HG03039 (cell line): ENCODE results near the gene FARP1.
A peak's percentile ranks its signal among the peaks of the same experiment; 100 is the strongest.

Experiments used
- ATAC-seq: cut with Tn5 transposase; IDR thresholded peaks from one replicate; pipeline ENCODE4 v1.9.1; 2021; ENCODE audit warnings: mild to moderate bottlenecking, moderate library complexity; ENCODE audit not compliant: unreplicated experiment

The FARP1 gene, protein sequence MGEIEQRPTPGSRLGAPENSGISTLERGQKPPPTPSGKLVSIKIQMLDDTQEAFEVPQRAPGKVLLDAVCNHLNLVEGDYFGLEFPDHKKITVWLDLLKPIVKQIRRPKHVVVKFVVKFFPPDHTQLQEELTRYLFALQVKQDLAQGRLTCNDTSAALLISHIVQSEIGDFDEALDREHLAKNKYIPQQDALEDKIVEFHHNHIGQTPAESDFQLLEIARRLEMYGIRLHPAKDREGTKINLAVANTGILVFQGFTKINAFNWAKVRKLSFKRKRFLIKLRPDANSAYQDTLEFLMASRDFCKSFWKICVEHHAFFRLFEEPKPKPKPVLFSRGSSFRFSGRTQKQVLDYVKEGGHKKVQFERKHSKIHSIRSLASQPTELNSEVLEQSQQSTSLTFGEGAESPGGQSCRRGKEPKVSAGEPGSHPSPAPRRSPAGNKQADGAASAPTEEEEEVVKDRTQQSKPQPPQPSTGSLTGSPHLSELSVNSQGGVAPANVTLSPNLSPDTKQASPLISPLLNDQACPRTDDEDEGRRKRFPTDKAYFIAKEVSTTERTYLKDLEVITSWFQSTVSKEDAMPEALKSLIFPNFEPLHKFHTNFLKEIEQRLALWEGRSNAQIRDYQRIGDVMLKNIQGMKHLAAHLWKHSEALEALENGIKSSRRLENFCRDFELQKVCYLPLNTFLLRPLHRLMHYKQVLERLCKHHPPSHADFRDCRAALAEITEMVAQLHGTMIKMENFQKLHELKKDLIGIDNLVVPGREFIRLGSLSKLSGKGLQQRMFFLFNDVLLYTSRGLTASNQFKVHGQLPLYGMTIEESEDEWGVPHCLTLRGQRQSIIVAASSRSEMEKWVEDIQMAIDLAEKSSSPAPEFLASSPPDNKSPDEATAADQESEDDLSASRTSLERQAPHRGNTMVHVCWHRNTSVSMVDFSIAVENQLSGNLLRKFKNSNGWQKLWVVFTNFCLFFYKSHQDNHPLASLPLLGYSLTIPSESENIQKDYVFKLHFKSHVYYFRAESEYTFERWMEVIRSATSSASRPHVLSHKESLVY

DNA sequence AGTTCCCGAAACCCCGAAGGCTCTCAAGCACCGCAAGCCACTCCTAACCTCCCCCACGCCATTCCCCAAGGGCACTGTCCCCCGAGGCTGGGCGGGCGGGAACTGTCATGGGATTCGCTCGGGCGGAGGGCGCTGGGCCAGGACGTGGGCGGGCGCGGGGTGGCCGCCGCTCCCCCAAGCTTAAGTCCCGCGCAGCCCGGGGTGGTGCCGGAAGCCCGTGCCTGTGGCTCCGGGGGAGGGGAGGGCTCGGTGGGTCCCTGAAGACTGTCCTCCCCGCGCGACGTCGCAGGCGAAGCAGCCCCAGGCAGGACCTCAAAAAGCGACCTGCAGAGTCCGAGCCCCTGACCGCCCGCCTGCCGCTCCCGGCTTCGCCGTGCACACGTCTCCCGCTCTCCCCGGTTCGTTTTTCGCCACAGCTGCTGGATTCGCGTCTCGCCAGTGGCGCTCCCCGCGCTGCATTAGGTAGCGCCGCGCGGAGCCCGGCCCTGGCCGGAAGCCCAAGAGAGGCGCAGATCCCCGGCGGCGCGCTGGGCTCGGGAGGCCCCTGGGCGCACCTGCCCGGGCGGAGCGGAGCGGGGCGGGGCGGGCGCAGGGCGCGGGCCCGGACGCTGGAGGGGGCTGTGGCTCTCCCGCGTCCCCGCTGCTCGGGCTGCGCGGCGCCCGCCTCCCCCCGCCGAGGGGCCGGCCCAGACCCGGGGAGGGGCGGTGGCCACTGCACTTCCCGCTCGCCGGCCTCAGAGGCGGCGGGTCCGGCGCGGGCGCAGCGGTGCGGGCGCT is at the start of gene FARP1:
FARP1 (plus strand) TSS at position 715 of the 777 bp plus-strand sequence. CDS start 70,149 bp downstream, outside the sequence.
- ATAC-seq = peak; percentile 57

DNA sequence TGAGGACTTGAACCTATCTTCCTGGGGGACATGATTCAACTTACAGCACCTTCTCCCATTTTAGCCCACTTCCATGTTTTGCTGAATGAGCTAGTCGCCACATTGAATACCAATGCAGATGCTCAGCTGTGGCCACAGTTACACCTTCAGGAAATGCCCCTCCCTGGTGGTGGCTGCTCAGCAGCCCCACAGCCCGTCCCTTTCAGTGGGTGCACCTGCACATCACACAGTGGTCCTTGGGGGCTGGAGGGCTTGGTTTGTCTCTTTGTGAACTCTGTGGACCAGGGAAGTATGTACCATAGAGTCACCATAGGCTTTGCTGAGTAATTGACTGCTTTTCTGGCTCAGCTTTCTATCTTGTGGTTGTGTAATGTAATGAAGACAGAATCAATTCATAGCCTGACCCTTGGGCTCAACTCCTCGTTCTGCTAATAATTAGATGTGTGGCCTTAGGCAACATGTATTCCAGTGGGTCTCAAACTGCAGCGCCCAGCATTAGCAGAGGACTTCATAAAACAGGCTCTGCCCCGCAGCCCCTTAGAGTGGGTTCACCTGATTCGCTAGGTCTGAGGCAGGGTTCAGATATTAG is 48.1 kb upstream of the FARP1 start:
- no peak for ATAC-seq

DNA sequence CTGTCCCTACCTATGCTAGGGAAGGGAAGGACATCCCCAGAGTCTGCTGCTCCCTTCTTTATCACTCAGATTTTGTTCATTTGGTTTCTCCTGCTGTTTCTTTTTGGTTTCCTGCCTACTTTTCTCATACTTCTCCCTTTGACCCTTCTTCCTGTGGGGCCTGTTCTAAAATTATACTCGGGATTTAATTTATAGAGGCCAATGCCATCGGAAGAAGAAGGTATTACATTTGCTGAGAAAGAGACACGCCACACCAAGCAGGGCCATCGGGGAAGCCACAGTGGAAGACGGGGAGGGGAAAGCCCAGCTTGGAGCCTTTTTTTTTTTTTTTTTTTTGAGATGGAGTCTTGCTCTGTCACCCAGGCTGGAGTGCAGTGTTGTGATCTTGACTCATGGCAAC is 46.8 kb upstream of the FARP1 start:
- ATAC-seq = no peak

DNA sequence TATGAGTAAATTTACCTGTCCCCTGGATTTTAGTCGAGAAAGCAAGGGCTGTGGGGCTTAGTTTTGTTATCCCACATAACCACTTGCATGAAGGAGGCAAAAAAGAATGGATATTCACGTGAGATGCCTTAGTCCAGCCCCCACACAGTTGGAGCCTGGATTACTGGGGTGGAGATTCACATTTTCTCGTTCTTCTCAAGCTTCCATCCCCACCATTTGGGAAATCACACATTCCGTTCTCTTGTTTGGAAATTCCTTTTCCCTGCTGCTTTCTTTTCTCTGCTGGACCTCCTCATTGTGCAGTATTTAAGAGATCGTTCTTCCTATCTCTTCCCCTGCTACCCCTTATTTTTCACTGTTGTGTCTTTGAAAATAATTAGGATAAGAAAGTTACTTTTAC is 45.1 kb upstream of the FARP1 start:
- ATAC-seq = no peak

DNA sequence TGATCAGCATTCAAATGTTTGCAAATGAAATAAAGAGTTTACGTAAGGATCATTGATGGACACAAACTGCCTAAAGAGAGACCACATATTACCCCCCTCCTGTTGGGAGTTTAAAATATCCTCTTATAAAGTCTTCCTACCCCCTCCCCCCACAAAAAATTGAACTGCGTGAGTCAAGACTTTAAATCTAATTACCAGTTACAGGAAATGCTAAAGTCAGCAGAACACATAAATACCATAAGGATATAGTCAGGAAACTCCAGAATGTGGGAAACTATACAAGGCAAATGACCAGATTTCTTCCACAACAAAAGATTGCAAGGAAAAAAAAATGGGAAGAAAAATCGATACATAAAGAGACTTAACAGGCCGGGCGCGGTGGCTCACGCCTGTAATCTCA is 44.4 kb upstream of the FARP1 start:
- no peak for ATAC-seq

DNA sequence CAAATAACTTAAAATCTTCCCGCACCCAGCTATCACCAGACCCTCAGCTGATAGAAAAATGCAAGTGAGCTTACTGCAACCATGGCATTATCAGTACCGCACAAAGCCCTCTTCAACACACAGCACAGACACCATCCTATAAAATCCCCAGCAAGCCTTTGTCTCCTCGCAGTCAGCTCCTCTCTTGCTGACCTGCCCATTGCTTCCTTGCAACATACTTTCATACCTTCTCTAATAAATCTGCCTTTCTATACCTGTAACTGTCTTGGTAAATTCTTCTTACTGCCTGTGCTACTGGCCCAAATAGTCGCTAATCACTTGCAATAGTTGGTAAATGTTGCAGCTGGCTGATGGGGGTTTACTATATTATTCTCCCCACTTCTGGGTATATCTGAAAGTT is 43.3 kb upstream of the FARP1 start:
- ATAC-seq = no peak

DNA sequence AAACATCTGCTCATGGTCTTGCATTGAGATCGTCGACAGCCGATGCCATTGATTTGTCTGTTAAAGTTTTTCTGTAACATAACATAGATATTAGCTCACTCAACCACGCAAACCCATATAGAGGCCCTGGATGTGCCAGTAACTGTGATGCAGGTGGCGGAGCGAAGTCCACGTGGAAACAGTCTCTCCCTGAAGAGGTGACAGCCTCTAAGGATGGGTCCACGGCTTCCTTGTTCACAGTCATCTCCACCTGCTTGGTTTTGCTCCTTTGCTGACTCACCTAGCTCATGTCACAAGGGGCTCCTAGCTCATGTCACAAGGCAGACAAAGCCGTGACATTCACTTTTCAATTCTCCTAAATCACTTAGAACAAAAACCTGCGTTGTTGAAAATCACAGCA is 42.4 kb upstream of the FARP1 start:
- no peak for ATAC-seq

DNA sequence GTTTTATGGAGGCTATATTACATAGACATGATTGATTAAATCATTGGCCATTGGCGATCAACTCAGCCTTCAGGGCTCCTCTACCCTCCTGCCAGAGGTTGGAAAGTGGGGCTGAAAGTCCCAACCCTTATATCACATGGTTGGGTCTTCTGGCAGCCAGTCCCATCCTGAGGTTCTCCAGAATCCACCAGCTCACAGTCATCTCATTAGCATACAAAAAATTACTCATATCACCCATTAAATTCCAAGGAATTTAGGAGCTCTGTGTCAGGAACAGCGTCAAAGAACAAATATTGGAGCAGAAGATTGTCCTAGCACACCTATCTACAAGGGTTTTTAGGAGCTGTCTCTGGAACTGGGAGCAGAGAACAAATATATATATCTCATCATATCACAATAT is 39.4 kb upstream of the FARP1 start:
- ATAC-seq = no peak

DNA sequence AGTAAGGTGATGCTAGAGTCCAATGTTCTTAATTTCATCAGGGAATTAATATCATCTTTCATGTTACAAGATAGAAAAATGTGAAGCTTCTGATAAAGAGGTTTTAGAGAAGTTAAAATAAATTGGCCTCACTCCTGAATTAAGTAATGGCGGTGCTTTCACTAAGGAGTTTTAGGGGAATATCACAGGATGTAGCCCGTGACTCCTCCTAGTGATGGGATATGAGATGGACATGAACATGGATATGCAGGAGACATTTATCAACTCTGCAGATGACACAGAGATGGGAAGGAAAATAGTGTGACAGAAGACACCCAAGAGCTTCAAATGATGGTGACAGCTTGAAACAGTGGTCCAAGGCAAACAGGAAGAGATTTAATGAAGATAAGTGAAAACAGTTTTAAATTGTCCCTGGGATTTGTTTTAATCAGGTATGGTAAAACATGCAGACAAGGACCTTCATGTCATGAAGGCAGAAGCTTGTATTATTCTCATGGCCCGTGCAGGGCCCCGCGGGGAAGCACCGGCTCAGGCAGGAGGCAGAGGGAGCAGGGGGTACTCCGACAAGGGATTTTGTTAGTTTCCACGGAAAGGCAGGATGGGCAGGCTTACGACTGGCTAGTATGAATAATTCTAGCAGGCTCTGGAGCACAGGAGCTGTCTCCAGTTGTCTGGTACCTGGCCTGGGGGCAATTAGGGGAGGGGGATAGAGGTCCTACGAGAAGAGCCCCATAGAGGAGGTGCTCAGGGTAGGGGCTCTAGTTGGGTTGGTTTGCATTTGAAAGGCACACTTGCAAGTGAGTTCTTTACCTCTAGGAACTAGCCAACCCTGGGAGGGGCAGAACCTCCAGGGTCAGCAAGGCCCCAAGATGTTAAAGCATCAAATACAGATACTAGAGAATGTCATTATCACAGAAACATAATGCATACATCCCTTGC is 38.7 kb upstream of the FARP1 start:
- no peak for ATAC-seq

DNA sequence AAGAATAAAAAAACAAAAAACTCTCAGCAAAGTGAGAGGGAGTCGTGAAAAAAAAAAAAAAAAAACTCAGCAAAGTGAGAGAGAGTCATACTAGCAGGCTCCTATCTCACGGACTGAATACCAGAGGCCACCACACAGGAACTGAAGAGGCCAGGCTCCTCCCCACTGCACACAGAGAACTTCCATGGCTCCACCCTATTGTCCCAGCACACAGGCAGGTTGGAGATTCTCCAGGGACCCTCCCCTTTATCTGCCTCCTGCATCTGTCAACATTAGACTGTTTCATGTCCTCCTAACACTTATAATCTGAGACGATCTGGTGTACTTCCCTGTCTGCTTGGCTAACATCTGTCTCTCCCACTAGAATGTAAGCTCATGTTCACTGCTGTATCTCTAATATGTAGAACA is 37.0 kb upstream of the FARP1 start:
- ATAC-seq = no peak

DNA sequence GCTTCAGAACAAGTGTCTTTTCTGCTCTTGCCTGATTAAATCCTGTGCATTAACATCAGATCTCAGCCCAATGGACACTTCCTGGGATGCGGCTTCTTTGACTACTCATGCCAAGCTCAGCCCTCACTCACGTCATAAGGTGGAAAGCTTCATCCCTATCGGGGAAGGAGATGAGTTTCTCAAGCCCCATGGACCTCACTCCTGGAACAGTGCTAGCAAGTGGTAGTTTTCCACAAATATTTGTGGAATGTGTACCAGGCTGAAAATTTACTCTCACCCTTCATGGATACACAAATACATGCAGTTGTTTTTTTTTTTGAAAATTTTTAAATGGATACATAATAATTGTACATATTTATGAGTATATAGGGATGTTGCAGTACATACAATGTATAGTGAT is 34.6 kb upstream of the FARP1 start:
- ATAC-seq = no peak

DNA sequence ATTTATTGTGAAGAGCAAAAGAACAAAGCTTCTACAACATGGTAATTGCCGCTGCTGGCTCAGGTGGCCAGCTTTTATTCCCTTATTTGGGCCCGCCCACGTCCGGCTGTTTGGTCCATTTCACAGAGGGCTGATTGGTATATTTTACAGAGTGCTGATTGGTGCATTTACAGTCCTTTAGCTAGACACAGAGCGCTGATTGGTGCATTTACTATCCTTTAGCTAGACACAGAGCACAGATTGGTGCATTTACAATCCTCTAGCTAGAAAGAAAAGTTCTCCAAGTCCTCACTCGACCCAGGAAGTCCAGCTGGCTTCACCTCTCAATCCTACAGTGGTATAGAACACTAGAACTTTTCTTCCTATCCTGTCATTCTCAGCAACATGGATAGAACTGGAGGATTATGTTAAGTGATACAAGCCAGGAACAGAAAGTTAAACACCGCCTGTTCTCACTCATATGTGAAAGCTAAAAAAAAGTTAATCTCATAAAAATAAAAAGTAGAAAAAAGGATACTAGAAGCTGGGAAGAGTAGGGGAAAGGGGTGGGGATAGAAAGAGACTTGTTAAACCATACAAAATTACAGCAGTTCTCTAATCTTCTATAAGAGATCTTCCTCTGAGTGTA is 33.6 kb upstream of the FARP1 start:
- no peak for ATAC-seq

DNA sequence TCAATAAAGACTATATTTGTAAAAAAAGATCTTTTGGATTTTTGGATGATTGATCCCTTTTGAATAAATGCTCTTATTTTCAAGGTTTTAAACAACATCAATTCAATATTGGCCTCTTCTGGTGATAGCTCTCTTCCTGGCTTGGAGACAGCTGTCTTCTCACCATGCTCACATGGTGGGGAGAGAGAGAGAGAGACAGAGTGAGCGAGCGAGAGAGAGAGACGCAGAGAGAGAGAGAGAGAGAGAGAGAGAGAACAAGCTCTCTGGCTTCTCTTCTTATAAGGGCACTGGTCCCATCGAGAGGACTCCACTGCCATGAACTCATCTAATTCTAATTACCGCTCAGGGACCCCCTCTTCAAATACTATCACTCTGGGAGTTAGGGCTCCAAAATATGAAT is 32.1 kb upstream of the FARP1 start:
- no peak for ATAC-seq

DNA sequence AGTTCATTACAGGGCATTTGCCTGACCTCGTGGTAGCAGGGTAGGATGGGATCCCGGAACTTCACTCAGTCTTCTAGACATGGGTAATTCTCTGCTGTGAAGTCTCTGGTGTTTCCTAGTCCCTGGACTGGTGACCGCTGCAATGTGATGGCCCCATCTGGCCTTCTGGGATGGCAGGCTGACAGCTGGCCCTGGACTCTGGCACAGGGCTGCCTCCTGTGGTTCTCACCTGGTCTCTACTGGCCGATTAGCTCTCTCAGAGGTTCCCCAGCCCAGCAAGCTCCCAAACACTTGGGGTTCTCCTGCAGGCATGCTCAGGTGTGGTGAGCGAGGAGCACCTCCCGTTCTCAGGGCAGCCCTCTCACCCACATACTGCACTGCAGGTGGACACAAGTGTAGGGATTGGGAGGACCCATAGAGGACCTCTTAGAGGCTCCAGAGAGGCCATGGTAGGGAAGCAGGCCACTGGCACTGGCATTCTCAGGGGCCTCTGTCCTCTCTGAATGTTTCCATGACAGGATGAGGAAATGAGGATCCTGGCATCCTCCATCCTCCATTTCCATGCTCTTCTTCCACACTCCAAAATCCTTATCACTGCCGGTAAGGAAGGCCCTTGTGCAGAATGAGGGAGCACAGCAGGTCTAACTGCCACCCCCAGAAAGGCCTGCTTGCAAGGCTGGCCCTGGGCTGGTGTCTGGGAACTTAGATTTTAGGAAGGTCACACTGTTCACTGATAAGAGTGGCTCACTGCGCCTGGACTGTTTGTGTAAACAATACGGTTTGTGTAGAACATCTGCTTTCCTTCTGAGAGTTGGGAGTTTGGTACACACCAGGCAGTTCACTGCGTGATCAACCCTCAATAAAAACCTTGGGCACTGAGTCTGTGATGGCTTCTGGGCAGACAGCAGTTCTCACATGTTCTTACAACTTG is 31.5 kb upstream of the FARP1 start:
- no peak for ATAC-seq

DNA sequence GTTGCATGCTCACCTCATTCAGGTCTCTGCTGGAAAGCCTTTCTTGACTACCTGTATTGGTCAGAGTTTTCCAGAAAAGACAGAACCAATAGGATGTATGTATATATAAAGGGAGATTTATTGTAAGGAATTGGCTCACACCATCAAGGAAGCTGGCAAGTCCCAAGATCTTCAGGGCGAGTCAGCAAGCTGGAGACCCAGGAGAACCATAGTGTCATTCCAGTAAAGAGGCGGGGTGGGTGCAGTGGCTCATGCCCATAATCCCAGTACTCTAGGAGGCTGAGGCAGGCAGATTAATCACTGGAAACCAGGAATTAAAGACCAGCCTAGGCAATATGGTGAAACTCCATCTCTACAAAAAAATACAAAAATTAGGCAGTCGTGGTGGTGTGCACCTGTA is 30.4 kb upstream of the FARP1 start:
- no peak for ATAC-seq

DNA sequence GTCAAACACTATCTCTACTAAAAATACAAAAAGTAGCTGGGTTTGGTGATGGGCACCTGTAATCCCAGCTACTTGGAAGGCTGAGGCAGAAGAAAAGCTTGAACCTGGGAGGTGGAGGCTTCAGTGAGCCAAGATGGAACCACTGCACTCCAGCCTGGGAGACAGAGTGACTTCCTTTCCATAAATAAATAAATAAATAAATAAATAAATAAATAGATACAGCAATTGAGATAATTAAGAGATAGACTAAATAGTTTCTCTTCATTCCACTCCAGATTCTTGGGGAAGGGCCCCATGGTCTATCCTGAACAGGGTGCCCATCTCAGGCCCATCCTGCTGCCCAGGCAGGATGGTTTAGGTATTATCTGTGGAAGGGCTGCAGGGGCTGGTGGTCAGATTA is 24.0 kb upstream of the FARP1 start:
- ATAC-seq = no peak

DNA sequence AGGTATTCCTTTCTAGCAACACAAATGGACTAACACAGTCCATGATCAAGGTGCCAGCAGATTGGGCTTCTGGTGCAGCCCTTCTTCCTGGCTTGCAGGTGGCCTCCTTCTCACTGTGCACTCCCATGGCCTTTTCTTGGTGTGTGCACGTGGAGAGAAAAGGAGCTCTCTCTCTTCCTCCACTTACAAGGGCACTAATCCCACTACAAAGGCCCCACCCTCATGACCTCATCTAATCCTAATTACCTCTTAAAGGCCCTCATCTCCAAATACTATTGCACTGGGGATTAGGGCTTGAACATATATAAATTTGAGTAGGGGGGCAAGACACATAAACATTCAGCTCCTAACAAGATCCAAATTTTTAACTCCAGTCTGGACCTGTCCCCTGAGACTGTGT is 19.7 kb upstream of the FARP1 start:
- ATAC-seq = no peak
